Measurements from ENCODE around the gene EIF2B5. TPM values are rescaled to one million over a fixed set of nuclear protein-coding genes. Genes with fewer than 3 reads are reported as not detected.

Gene EIF2B5
- total RNA-seq, 1 donor from 2014 or later: 75.9 TPM

- Mint-ChIP-seq H3K27me3 (ENCODE audit: insufficient read depth) (no peaks in the 10 kb centered on the region), H3K36me3 (ENCODE audit: low read depth) (peaks cover 28% of the 10 kb centered on the region), H3K9me3 (no peaks in the 10 kb centered on the region), H3K4me3 (no peak overlapping the region), H3K27ac (no peak overlapping the region), H3K4me1 (ENCODE audit: low read depth) (peaks cover 9% of the 10 kb centered on the region)
- intact Hi-C loops (cut with micrococcal nuclease): no loop called here
- no peak for DNase-seq (ENCODE audit: low spot score)
Observed at GRCh38 chr3:184169896-184170875, 35.0 kb downstream of the EIF2B5 start.

GRCh38 chr3:184171562-184171961 lies 36.4 kb downstream of the EIF2B5 start:
- intact Hi-C loops (cut with micrococcal nuclease): no loop called here
- peaks cover 23% of the 10 kb centered on the region for H3K4me1 Mint-ChIP-seq (ENCODE audit: low read depth)
- peaks cover 27% of the 10 kb centered on the region for H3K36me3 Mint-ChIP-seq (ENCODE audit: low read depth)
- no peak for DNase-seq (ENCODE audit: low spot score)
- H3K4me3 Mint-ChIP-seq: no peak overlapping the region
- no peaks in the 10 kb centered on the region for H3K9me3 Mint-ChIP-seq
- H3K27me3 Mint-ChIP-seq (ENCODE audit: insufficient read depth): no peaks in the 10 kb centered on the region
- H3K27ac Mint-ChIP-seq: no peak overlapping the region

GRCh38 chr3:184172681-184173373 lies 37.7 kb downstream of the EIF2B5 start:
- intact Hi-C loops (cut with micrococcal nuclease): no loop called here
- peaks cover 23% of the 10 kb centered on the region for H3K4me1 Mint-ChIP-seq (ENCODE audit: low read depth)
- H3K27ac Mint-ChIP-seq: no peak overlapping the region

GRCh38 chr3:184173374-184173722 lies 38.2 kb downstream of the EIF2B5 start:
- no peaks in the 10 kb centered on the region for H3K27me3 Mint-ChIP-seq (ENCODE audit: insufficient read depth)
- peaks cover 30% of the 10 kb centered on the region for H3K36me3 Mint-ChIP-seq (ENCODE audit: low read depth)
- DNase-seq (ENCODE audit: low spot score): no peak
- H3K4me1 Mint-ChIP-seq (ENCODE audit: low read depth): peaks cover 28% of the 10 kb centered on the region
- no peaks in the 10 kb centered on the region for H3K9me3 Mint-ChIP-seq
- H3K4me3 Mint-ChIP-seq: no peak overlapping the region
- H3K27ac Mint-ChIP-seq: no peak overlapping the region
- intact Hi-C loops (cut with micrococcal nuclease): no loop called here

More at GRCh38 chr3:184172681-184173373, 37.7 kb downstream of the EIF2B5 start:
- H3K9me3 Mint-ChIP-seq: no peaks in the 10 kb centered on the region
- H3K36me3 Mint-ChIP-seq (ENCODE audit: low read depth): peaks cover 25% of the 10 kb centered on the region
- no peak overlapping the region for H3K4me3 Mint-ChIP-seq
- H3K27me3 Mint-ChIP-seq (ENCODE audit: insufficient read depth): no peaks in the 10 kb centered on the region
- DNase-seq (ENCODE audit: low spot score): no peak

GRCh38 chr3:184174284-184174645 lies 39.1 kb downstream of the EIF2B5 start:
- peaks cover 33% of the 10 kb centered on the region for H3K36me3 Mint-ChIP-seq (ENCODE audit: low read depth)
- H3K4me3 Mint-ChIP-seq: peak overlapping the region; percentile 95

GRCh38 chr3:184174646-184175492 lies 39.7 kb downstream of the EIF2B5 start, which contains the start of gene AP2M1:
AP2M1 (plus strand) TSS chr3:184174855; CDS start chr3:184176994, 2,139 bp downstream.
- intact Hi-C loops (cut with micrococcal nuclease): loop anchor here (1.0 kb wide), 10 partner anchors 10 to 539 kb away; partner anchors contain the start of genes ABCC5, DVL3, EEF1AKMT4 and EIF2B5
- H3K4me3 Mint-ChIP-seq: peak within 1 kb of the TSS; percentile 95
- peaks cover 38% of the 10 kb centered on the region for H3K36me3 Mint-ChIP-seq (ENCODE audit: low read depth)
- peaks cover 28% of the 10 kb centered on the region for H3K4me1 Mint-ChIP-seq (ENCODE audit: low read depth)
- no peaks in the 10 kb centered on the region for H3K9me3 Mint-ChIP-seq
- DNase-seq (ENCODE audit: low spot score): peak; percentile 99
- no peaks in the 10 kb centered on the region for H3K27me3 Mint-ChIP-seq (ENCODE audit: insufficient read depth)
- peak within 1 kb of the TSS; percentile 85 for H3K27ac Mint-ChIP-seq

More at GRCh38 chr3:184174284-184174645, 39.1 kb downstream of the EIF2B5 start:
- peak; percentile 17 for DNase-seq (ENCODE audit: low spot score)
- Mint-ChIP-seq H3K27me3 (ENCODE audit: insufficient read depth) (no peaks in the 10 kb centered on the region), H3K4me1 (ENCODE audit: low read depth) (peaks cover 28% of the 10 kb centered on the region), H3K9me3 (no peaks in the 10 kb centered on the region), H3K27ac (peak overlapping the region; percentile 85)
- intact Hi-C loops (cut with micrococcal nuclease): loop anchor here (1.0 kb wide), 10 partner anchors 11 to 538 kb away; partner anchors contain the start of genes ABCC5, DVL3, EEF1AKMT4 and EIF2B5

GRCh38 chr3:184175506-184175905 lies 40.3 kb downstream of the EIF2B5 start:
- peaks cover 44% of the 10 kb centered on the region for H3K36me3 Mint-ChIP-seq (ENCODE audit: low read depth)
- intact Hi-C loops (cut with micrococcal nuclease): no loop called here
- DNase-seq (ENCODE audit: low spot score): no peak
- H3K4me3 Mint-ChIP-seq: peak overlapping the region; percentile 95
- no peaks in the 10 kb centered on the region for H3K27me3 Mint-ChIP-seq (ENCODE audit: insufficient read depth)
- peaks cover 28% of the 10 kb centered on the region for H3K4me1 Mint-ChIP-seq (ENCODE audit: low read depth)
- H3K9me3 Mint-ChIP-seq: no peaks in the 10 kb centered on the region
- H3K27ac Mint-ChIP-seq: peak overlapping the region; percentile 85

- H3K4me1 Mint-ChIP-seq (ENCODE audit: low read depth): peaks cover 28% of the 10 kb centered on the region
- intact Hi-C loops (cut with micrococcal nuclease): no loop called here
- H3K4me3 Mint-ChIP-seq: peak overlapping the region; percentile 95
- no peak for DNase-seq (ENCODE audit: low spot score)
- peaks cover 45% of the 10 kb centered on the region for H3K36me3 Mint-ChIP-seq (ENCODE audit: low read depth)
- no peaks in the 10 kb centered on the region for H3K9me3 Mint-ChIP-seq
- no peaks in the 10 kb centered on the region for H3K27me3 Mint-ChIP-seq (ENCODE audit: insufficient read depth)
- H3K27ac Mint-ChIP-seq: peak overlapping the region; percentile 85
Observed at GRCh38 chr3:184175981-184176376, 40.8 kb downstream of the EIF2B5 start.

GRCh38 chr3:184176377-184177330 lies 41.5 kb downstream of the EIF2B5 start:
- Mint-ChIP-seq H3K9me3 (no peaks in the 10 kb centered on the region), H3K27me3 (ENCODE audit: insufficient read depth) (no peaks in the 10 kb centered on the region), H3K4me3 (peak overlapping the region; percentile 95), H3K4me1 (ENCODE audit: low read depth) (peaks cover 24% of the 10 kb centered on the region), H3K36me3 (ENCODE audit: low read depth) (peaks cover 45% of the 10 kb centered on the region), H3K27ac (no peak overlapping the region)
- intact Hi-C loops (cut with micrococcal nuclease): no loop called here
- no peak for DNase-seq (ENCODE audit: low spot score)

GRCh38 chr3:184177331-184177731 lies 42.2 kb downstream of the EIF2B5 start:
- Mint-ChIP-seq H3K4me3 (peak overlapping the region; percentile 51), H3K36me3 (ENCODE audit: low read depth) (peaks cover 44% of the 10 kb centered on the region), H3K4me1 (ENCODE audit: low read depth) (peaks cover 21% of the 10 kb centered on the region), H3K27ac (no peak overlapping the region), H3K27me3 (ENCODE audit: insufficient read depth) (no peaks in the 10 kb centered on the region), H3K9me3 (no peaks in the 10 kb centered on the region)
- intact Hi-C loops (cut with micrococcal nuclease): no loop called here
- no peak for DNase-seq (ENCODE audit: low spot score)

- Mint-ChIP-seq H3K27me3 (ENCODE audit: insufficient read depth) (no peaks in the 10 kb centered on the region), H3K4me3 (no peak overlapping the region), H3K9me3 (no peaks in the 10 kb centered on the region), H3K36me3 (ENCODE audit: low read depth) (peaks cover 44% of the 10 kb centered on the region), H3K27ac (peak overlapping the region; percentile 34), H3K4me1 (ENCODE audit: low read depth) (peaks cover 21% of the 10 kb centered on the region)
- DNase-seq (ENCODE audit: low spot score): no peak
- intact Hi-C loops (cut with micrococcal nuclease): no loop called here
Observed at GRCh38 chr3:184177767-184178306, 42.7 kb downstream of the EIF2B5 start.

Data from activated T-helper 1 cell treated with anti-CD3 and anti-CD28 coated beads, Interleukin-12 subunit alpha, Interleukin-12 subunit beta, Interleukin-2, Interleukin-4 antibody, amounts not matched to agents 30 ng/mL and 10 ng/mL and 1 ng/mL, durations not matched to agents 14 hours and 24 hours and 36 hours (primary cell).